RKO (cell line): ENCODE measurements around the gene DUSP9.

Source experiments
- DNase-seq: peaks from one replicate; pipeline ENCODE4 v3.0.0-alpha.2; 2016; ENCODE audit warnings: low spot score

Gene DUSP9

GRCh38 chrX:153622661-153623309, 24.2 kb upstream of the DUSP9 start:
- DNase-seq = no peak

GRCh38 chrX:153623310-153624029, 23.5 kb upstream of the DUSP9 start:
- no peak for DNase-seq

GRCh38 chrX:153624196-153625091, 22.6 kb upstream of the DUSP9 start:
- DNase-seq = no peak

- DNase-seq = no peak
These were observed 21.6 kb upstream of the DUSP9 start for GRCh38 chrX:153625271-153626024.

GRCh38 chrX:153626025-153626633, 20.9 kb upstream of the DUSP9 start:
- no peak for DNase-seq

GRCh38 chrX:153626863-153627674, 19.9 kb upstream of the DUSP9 start:
- DNase-seq = no peak

GRCh38 chrX:153627675-153628111, 19.3 kb upstream of the DUSP9 start:
- DNase-seq = no peak

- DNase-seq = no peak
These were observed 18.9 kb upstream of the DUSP9 start for GRCh38 chrX:153628129-153628528.

GRCh38 chrX:153628665-153629064, 18.3 kb upstream of the DUSP9 start:
- no peak for DNase-seq

- DNase-seq = no peak
These were observed 15.7 kb upstream of the DUSP9 start for GRCh38 chrX:153631346-153631745.

GRCh38 chrX:153631907-153632594, 15.0 kb upstream of the DUSP9 start:
- DNase-seq = no peak

- no peak for DNase-seq
These were observed 14.4 kb upstream of the DUSP9 start for GRCh38 chrX:153632595-153632946.

GRCh38 chrX:153633048-153633447, 14.0 kb upstream of the DUSP9 start:
- DNase-seq = no peak

GRCh38 chrX:153633607-153634180, 13.3 kb upstream of the DUSP9 start:
- no peak for DNase-seq

GRCh38 chrX:153634236-153634635, 12.8 kb upstream of the DUSP9 start:
- DNase-seq = no peak

GRCh38 chrX:153634832-153635231, 12.2 kb upstream of the DUSP9 start:
- no peak for DNase-seq

- DNase-seq = no peak
These were observed 11.6 kb upstream of the DUSP9 start for GRCh38 chrX:153635388-153635787.

- peak; percentile 25 for DNase-seq
These were observed 11.0 kb upstream of the DUSP9 start for GRCh38 chrX:153635788-153636668.

- DNase-seq = no peak
These were observed 10.3 kb upstream of the DUSP9 start for GRCh38 chrX:153636716-153637115.
